HEK293 (cell line): ENCODE measurements around the gene PLCG1.
"Not testable (repeated sequence)": the region's sequence is repeated elsewhere in the genome, so short reads cannot be mapped to it uniquely, and the experiment has no call there.

Source experiments
- CTCF ChIA-PET: fragments of 350-600 bp; formaldehyde crosslinking; extraction: SDS; loops from one replicate; lab custom pipeline; 2021; ENCODE audit warnings: antibody characterized with exemption; lab: Yijun Ruan, JAX
- POLR2A ChIA-PET: fragments of 300-600 bp; formaldehyde crosslinking; extraction: SDS; loops from one replicate; lab custom pipeline; 2020; ENCODE audit warnings: antibody characterized with exemption, inconsistent platforms; lab: Yijun Ruan, JAX
- H3K27ac ChIP-seq: fragments of 200-500 bp; sonication (Bioruptor generic); 2 replicates; pipeline ENCODE4 v1.5.1; 2014; ENCODE audit warnings: low read depth, low read length, control low read depth, inconsistent platforms; ENCODE audit errors: extremely low read depth
- H3K36me3 ChIP-seq, 2 experiments: fragments of 200-500 bp in 1 of 2; sonication (Bioruptor generic) in 1 of 2; 1 replicate in 1 of 2; 2 replicates in 1 of 2; pipeline ENCODE4 v1.5.1; 2014 to 2017; ENCODE audit warnings: inconsistent platforms in 2 of 2, low read length in 2 of 2; ENCODE audit not compliant: control insufficient read depth in 2 of 2, insufficient read depth in 1 of 2
- H3K4me1 ChIP-seq: fragments of 200-500 bp; sonication (Bioruptor generic); 2 replicates; pipeline ENCODE4 v1.5.1; 2014; ENCODE audit warnings: mild to moderate bottlenecking, low read length, inconsistent platforms; ENCODE audit not compliant: control insufficient read depth, insufficient read depth
- H3K4me3 ChIP-seq: 2 replicates; pipeline ENCODE4 v1.5.1; 2011; ENCODE audit warnings: low read depth, mild to moderate bottlenecking, control low read depth, low read length, moderate library complexity
- H3K9me3 ChIP-seq: fragments of 200-500 bp; sonication (Bioruptor generic); 2 replicates; pipeline ENCODE4 v1.5.1; 2014; ENCODE audit warnings: low read depth, low read length, inconsistent platforms; ENCODE audit not compliant: control insufficient read depth, insufficient read depth
- ELK4 ChIP-seq: IDR thresholded peaks from 2 replicates; pipeline ENCODE4 v1.6.1; 2011; ENCODE audit warnings: mild to moderate bottlenecking, low read depth, low read length, borderline replicate concordance
- KLF1 ChIP-seq: fragments of 450-650 bp; formaldehyde crosslinking; IDR thresholded peaks from 2 replicates; pipeline ENCODE4 v1.5.1; 2016; ENCODE audit warnings: missing biosample characterization, missing genetic modification characterization
- OSR2 ChIP-seq: fragments of 450-650 bp; formaldehyde crosslinking; IDR thresholded peaks from 2 replicates; pipeline ENCODE4 v1.5.1; 2016; ENCODE audit warnings: missing biosample characterization, missing genetic modification characterization
- PRDM2 ChIP-seq: fragments of 450-650 bp; formaldehyde crosslinking; IDR thresholded peaks from 2 replicates; pipeline ENCODE4 v1.5.1; 2016; ENCODE audit warnings: missing biosample characterization, missing genetic modification characterization, borderline replicate concordance
- TCF7L2 ChIP-seq: IDR thresholded peaks from 2 replicates; pipeline ENCODE4 v1.6.1; 2011; ENCODE audit warnings: low read depth, mild to moderate bottlenecking, inconsistent platforms, low read length, moderate library complexity, borderline replicate concordance
- ZBTB6 ChIP-seq: fragments of 450-650 bp; formaldehyde crosslinking; IDR thresholded peaks from 2 replicates; pipeline ENCODE4 v1.5.1; 2017; ENCODE audit warnings: missing biosample characterization, missing genetic modification characterization
- ZIC2 ChIP-seq: fragments of 450-650 bp; formaldehyde crosslinking; IDR thresholded peaks from 2 replicates; pipeline ENCODE4 v1.5.1; 2016; ENCODE audit warnings: missing biosample characterization, missing genetic modification characterization
- ZNF112 ChIP-seq: fragments of 450-650 bp; formaldehyde crosslinking; IDR thresholded peaks from 2 replicates; pipeline ENCODE4 v1.5.0; 2017; ENCODE audit warnings: missing biosample characterization, missing genetic modification characterization
- ZNF140 ChIP-seq: fragments of 450-650 bp; formaldehyde crosslinking; IDR thresholded peaks from 2 replicates; pipeline ENCODE4 v1.5.1; 2016; ENCODE audit warnings: missing biosample characterization, missing genetic modification characterization
- ZNF335 ChIP-seq: fragments of 450-650 bp; formaldehyde crosslinking; conservative IDR thresholded peaks from 2 replicates; pipeline ENCODE4 v1.5.1; 2016; ENCODE audit warnings: missing biosample characterization, missing genetic modification characterization
- ZNF549 ChIP-seq: fragments of 450-650 bp; IDR thresholded peaks from 2 replicates; pipeline ENCODE4 v1.5.1; 2018; ENCODE audit warnings: missing biosample characterization, missing genetic modification characterization, mild to moderate bottlenecking, inconsistent platforms, moderate library complexity
- ZNF664 ChIP-seq: fragments of 450-650 bp; formaldehyde crosslinking; IDR thresholded peaks from 2 replicates; pipeline ENCODE4 v1.5.1; 2016; ENCODE audit warnings: missing biosample characterization, missing genetic modification characterization
- ZNF747 ChIP-seq: fragments of 450-650 bp; formaldehyde crosslinking; IDR thresholded peaks from 2 replicates; pipeline ENCODE4 v1.5.1; 2016; ENCODE audit warnings: missing biosample characterization, missing genetic modification characterization
- ZNF768 ChIP-seq: fragments of 450-650 bp; formaldehyde crosslinking; IDR thresholded peaks from 2 replicates; pipeline ENCODE4 v1.5.1; 2018; ENCODE audit warnings: missing biosample characterization, mild to moderate bottlenecking, missing genetic modification characterization

The PLCG1 gene

GRCh38 chr20:41116282-41116956 is 20.9 kb upstream of the PLCG1 start:
- Histone ChIP-seq H3K4me1 (no peaks in the 10 kb centered on the region), H3K27ac (no peak overlapping the region), H3K9me3 (no peaks in the 10 kb centered on the region), H3K36me3 (peaks cover 40 to 94% of the 10 kb centered on the region in 2 experiments), H3K4me3 (no peak overlapping the region)
- CTCF ChIA-PET: interaction anchor here (0.5 to 1.0 kb wide), 2 partner anchors 19 to 222 kb away, joined by 4 read pairs; no protein-coding TSS in a partner anchor
- TF ChIP-seq ZNF747 (no peak), ELK4 (no peak), ZNF768 (tag by site-specific recombination) (no peak)
- POLR2A ChIA-PET: no interaction called here

GRCh38 chr20:41118159-41118558 is 19.2 kb upstream of the PLCG1 start:
- H3K4me1 ChIP-seq, H3K27ac ChIP-seq, POLR2A ChIA-PET, H3K9me3 ChIP-seq, H3K4me3 ChIP-seq: not testable (repeated sequence)
- CTCF ChIA-PET: interaction anchor here (0.6 to 3.2 kb wide), 3 partner anchors 18 to 57 kb away, joined by 3 to 12 read pairs (median 3); no protein-coding TSS in a partner anchor
- H3K36me3 ChIP-seq: peaks cover 32 to 96% of the 10 kb centered on the region in 2 experiments

GRCh38 chr20:41118632-41119031 is 18.7 kb upstream of the PLCG1 start:
- no peak for TF ChIP-seq ZIC2 (tag by site-specific recombination)
- no peak for TF ChIP-seq ZNF335 (tag by site-specific recombination)
- no peak overlapping the region for H3K4me3 ChIP-seq
- H3K4me1 ChIP-seq: no peaks in the 10 kb centered on the region
- H3K36me3 ChIP-seq: peaks cover 27 to 95% of the 10 kb centered on the region in 2 experiments
- no peak overlapping the region for H3K27ac ChIP-seq
- CTCF ChIA-PET: interaction anchor here (0.6 to 3.2 kb wide), 3 partner anchors 17 to 57 kb away, joined by 3 to 12 read pairs (median 3); no protein-coding TSS in a partner anchor
- POLR2A ChIA-PET: no interaction called here
- H3K9me3 ChIP-seq: no peaks in the 10 kb centered on the region

- H3K27ac ChIP-seq: no peak overlapping the region
- peaks cover 16 to 88% of the 10 kb centered on the region in 2 experiments for H3K36me3 ChIP-seq
- H3K9me3 ChIP-seq: no peaks in the 10 kb centered on the region
- H3K4me1 ChIP-seq: no peaks in the 10 kb centered on the region
- ChIA-PET POLR2A (no interaction called here), CTCF (interaction anchor here (1.7 to 3.2 kb wide), 3 partner anchors 15 to 58 kb away, joined by 3 to 14 read pairs (median 12); no protein-coding TSS in a partner anchor)
- H3K4me3 ChIP-seq: no peak overlapping the region
- TF ChIP-seq ZNF335 (tag by site-specific recombination) (no peak), KLF1 (tag by site-specific recombination) (no peak), ZNF549 (tag by site-specific recombination) (no peak), ZBTB6 (tag by site-specific recombination) (no peak), OSR2 (no peak), PRDM2 (tag by site-specific recombination) (no peak), ZNF140 (tag by site-specific recombination) (no peak), TCF7L2 (no peak), ZNF664 (tag by site-specific recombination) (no peak), ZNF112 (tag by site-specific recombination) (no peak)
Measured at GRCh38 chr20:41119614-41120561, 17.5 kb upstream of the PLCG1 start.
